Esophagus muscularis mucosa (tissue), 4 donors: Measurements from ENCODE around the gene CTBP1. TPM values are rescaled to one million over a fixed set of nuclear protein-coding genes. Genes with fewer than 3 reads are reported as not detected.

ENCODE experiments used
- DNase-seq: peaks from one replicate; pipeline ENCODE4 v3.0.0-alpha.2; 2017; ENCODE audit errors: extremely low spot score
- H3K27ac ChIP-seq, 4 donors: fragments of 200-600 bp; sonication (generic); replicated peaks in 1 of 4; 1 replicate in 3 of 4; 2 replicates in 1 of 4; pipeline ENCODE4 v1.5.1; 2016 to 2019; ENCODE audit warnings: mild to moderate bottlenecking in 1 of 4
- H3K27me3 ChIP-seq, 4 donors: fragments of 200-600 bp; sonication (generic); one replicate each; pipeline versions ENCODE4 v1.5.1 to v1.6.0; 2016 to 2019
- H3K36me3 ChIP-seq, 4 donors: fragments of 200-600 bp; sonication (generic); one replicate each; pipeline ENCODE4 v1.5.1; 2016 to 2019
- H3K4me1 ChIP-seq, 4 donors: fragments of 200-600 bp; sonication (generic); one replicate each; pipeline ENCODE4 v1.5.1; 2016 to 2019
- H3K4me3 ChIP-seq, 4 donors: fragments of 200-600 bp; sonication (generic); 1 replicate in 2 of 4; 2 replicates in 2 of 4; pipeline ENCODE4 v1.5.1; 2016 to 2019; ENCODE audit warnings: mild to moderate bottlenecking in 4 of 4, moderate library complexity in 1 of 4
- H3K9me3 ChIP-seq, 4 donors: fragments of 200-600 bp; sonication (generic); 1 replicate in 3 of 4; 2 replicates in 1 of 4; pipeline ENCODE4 v1.5.1; 2016 to 2019
- EP300 ChIP-seq: sonication (generic); formaldehyde crosslinking; IDR thresholded peaks from one replicate; pipeline ENCODE4 v1.6.1; 2017; ENCODE audit warnings: antibody characterized with exemption
- POLR2A ChIP-seq: fragments of 450-650 bp; IDR thresholded peaks from one replicate; pipeline ENCODE4 v1.6.1; 2017; ENCODE audit warnings: antibody characterized with exemption, moderate library complexity, mild to moderate bottlenecking, low read depth
- POLR2AphosphoS5 ChIP-seq, 2 donors: sonication (generic); formaldehyde crosslinking; IDR thresholded peaks; one replicate each; pipeline ENCODE4 v1.6.1; 2017; ENCODE audit warnings: antibody characterized with exemption in 2 of 2
- WGBS: methylation state at CpG from one replicate; pipeline ENCODE4 v1.1.5; 2018; 5-methylcytosine and 5-hydroxymethylcytosine counted together
- intact Hi-C: fragments of 100-400 bp; cut with DNase I; formaldehyde crosslinking; loops from one replicate; pipeline ENCODE4 v1.15.1; 2023
- total RNA-seq, 4 donors: library from RNA; depleted of rRNA; stranded (reverse); fragments of >200 nt; gene quantifications; one replicate each; pipeline versions ENCODE4 v1.1.0 to v1.2.1, GENCODE V29; 2016
- TF ChIP-seq, protein P1 (sequence below), 3 experiments: fragments of 200-600 bp in 2 of 3; fragments of 450-650 bp in 1 of 3; sonication (generic) in 2 of 3; IDR thresholded peaks; one replicate each; pipeline ENCODE4 v1.5.1; 2017 to 2019; ENCODE audit warnings: antibody characterized with exemption in 3 of 3, mild to moderate bottlenecking in 2 of 3, moderate library complexity in 1 of 3

Gene CTBP1
- total RNA-seq, 4 donors from 2014 or later: 110 to 245 (median 172) TPM

DNA sequence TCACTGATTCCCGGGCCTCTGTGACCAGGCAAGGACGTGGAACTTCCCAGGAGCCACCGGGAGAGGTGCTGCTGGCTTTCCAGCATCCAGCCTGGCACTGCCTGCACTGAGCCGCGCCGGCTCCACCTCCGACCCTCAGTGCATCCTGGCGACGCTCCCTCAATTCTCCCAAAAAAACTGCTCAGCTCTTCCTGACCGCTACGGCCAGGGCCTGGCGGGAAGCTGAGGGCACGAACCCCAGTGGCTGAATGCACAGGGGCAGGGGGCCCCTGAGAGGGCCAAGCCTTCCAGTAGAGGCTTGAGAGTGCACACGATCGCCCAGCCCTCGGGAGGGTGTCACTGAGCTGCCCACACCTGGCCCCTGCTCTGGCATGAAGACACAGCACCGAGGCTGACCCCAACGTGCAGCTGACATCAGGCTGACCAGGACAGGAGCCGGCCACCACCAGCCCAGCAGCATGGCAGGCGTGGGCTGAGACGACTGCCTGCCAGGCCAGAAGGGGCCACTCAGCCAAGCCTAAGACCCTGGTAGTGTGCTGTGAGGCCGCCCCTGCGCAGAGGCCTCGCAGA lies 6.9 kb downstream of the CTBP1 start:
- WGBS: 79% methylated on average over 22 of the region's 24 CpGs
- intact Hi-C loops: no loop called here

DNA sequence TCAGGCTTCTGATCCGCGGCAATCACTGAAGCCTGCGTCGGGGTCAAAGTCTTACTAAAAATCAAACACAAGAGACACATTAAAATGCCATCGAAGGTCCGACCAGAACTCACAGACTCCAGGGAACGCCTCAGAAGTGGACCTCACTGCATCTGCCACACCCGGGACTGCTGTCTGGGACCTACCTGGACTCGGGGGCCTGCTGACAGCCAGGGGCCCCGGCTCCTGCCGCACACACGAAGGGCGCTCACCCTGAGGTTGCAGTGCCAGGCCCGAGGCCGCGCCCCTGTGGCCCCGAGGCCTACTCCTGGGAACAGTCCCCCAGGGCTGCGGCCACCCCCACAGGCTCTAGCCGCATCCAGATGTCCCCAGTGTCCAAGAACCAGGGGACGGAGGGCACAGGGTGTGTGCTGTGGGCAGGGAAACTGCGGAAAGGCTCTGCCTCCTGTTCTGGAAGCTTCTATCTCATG lies 7.4 kb downstream of the CTBP1 start:
- intact Hi-C loops: no loop called here
- H3K27ac ChIP-seq: no peak overlapping the region
- TF ChIP-seq, protein P1, sequence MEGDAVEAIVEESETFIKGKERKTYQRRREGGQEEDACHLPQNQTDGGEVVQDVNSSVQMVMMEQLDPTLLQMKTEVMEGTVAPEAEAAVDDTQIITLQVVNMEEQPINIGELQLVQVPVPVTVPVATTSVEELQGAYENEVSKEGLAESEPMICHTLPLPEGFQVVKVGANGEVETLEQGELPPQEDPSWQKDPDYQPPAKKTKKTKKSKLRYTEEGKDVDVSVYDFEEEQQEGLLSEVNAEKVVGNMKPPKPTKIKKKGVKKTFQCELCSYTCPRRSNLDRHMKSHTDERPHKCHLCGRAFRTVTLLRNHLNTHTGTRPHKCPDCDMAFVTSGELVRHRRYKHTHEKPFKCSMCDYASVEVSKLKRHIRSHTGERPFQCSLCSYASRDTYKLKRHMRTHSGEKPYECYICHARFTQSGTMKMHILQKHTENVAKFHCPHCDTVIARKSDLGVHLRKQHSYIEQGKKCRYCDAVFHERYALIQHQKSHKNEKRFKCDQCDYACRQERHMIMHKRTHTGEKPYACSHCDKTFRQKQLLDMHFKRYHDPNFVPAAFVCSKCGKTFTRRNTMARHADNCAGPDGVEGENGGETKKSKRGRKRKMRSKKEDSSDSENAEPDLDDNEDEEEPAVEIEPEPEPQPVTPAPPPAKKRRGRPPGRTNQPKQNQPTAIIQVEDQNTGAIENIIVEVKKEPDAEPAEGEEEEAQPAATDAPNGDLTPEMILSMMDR (IDR thresholded peaks at IDR 0.05): no peak
- peaks cover 53 to 71% (median 61%) of the 10 kb centered on the region in 4 donors for H3K4me1 ChIP-seq
- H3K4me3 ChIP-seq: no peak overlapping the region
- WGBS: 89% methylated on average over 12 of the region's 21 CpGs
- H3K9me3 ChIP-seq: no peaks in the 10 kb centered on the region
- peaks cover 13 to 52% (median 48%) of the 10 kb centered on the region in 4 donors for H3K36me3 ChIP-seq
- no peak for DNase-seq
- no peaks in the 10 kb centered on the region for H3K27me3 ChIP-seq

More for the DNA sequence above, 6.9 kb downstream of the CTBP1 start:
- peaks cover 13 to 47% (median 43%) of the 10 kb centered on the region in 4 donors for H3K36me3 ChIP-seq
- H3K4me3 ChIP-seq: no peak overlapping the region
- H3K9me3 ChIP-seq: no peaks in the 10 kb centered on the region
- H3K27ac ChIP-seq: no peak overlapping the region
- DNase-seq: no peak
- TF ChIP-seq POLR2A (no peak), POLR2AphosphoS5 (IDR thresholded peaks at IDR 0.05) (no peak)
- H3K4me1 ChIP-seq: peaks cover 58 to 77% (median 66%) of the 10 kb centered on the region in 4 donors
- H3K27me3 ChIP-seq: no peaks in the 10 kb centered on the region

DNA sequence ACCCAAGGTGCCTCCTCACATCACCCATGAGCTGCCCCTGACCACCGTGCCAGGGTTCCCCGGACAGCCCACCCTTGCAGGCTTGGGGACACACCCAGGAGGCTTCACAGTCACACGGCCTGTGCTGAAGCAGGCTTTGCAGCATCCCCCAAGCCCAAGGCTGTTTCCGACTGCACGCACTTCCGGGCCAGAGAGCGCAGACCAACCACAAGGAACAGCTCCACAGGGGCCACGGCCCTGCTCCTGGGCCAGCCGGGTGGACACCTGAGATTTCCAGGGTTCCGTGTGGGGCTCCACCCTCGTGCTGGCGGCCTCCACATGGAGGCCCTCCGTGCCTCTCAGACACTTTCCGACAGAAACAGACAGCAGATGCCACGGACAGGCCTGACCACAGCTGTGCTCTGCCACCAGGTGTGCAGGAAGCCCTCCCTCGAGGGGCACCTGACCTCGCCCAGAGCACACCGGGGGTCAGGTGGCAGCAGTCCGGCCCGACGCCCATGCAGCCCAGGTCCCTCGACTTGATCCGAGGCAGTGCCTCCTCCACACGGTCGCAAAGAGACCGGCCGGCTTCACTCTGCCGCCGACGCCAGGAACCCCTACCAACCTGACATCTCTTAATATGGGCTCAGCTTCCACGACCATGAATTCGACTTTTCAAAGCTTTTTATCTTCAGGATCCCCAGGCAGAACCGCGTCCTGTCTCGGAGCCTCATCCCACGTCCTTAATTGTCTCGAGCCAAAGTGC lies 8.0 kb downstream of the CTBP1 start:
- H3K36me3 ChIP-seq: peaks cover 18 to 58% (median 54%) of the 10 kb centered on the region in 4 donors
- H3K4me3 ChIP-seq: no peak overlapping the region
- TF ChIP-seq POLR2A (no peak), EP300 (no peak), POLR2AphosphoS5 (IDR thresholded peaks at IDR 0.05) (no peak)
- TF ChIP-seq, protein P1 (IDR thresholded peaks at IDR 0.05): no peak
- no peak for DNase-seq
- no peak overlapping the region for H3K27ac ChIP-seq
- H3K4me1 ChIP-seq: peaks cover 47 to 65% (median 55%) of the 10 kb centered on the region in 4 donors
- no peaks in the 10 kb centered on the region for H3K9me3 ChIP-seq
- intact Hi-C loops: no loop called here
- WGBS: 83% methylated on average over 37 of the region's 37 CpGs
- no peaks in the 10 kb centered on the region for H3K27me3 ChIP-seq

DNA sequence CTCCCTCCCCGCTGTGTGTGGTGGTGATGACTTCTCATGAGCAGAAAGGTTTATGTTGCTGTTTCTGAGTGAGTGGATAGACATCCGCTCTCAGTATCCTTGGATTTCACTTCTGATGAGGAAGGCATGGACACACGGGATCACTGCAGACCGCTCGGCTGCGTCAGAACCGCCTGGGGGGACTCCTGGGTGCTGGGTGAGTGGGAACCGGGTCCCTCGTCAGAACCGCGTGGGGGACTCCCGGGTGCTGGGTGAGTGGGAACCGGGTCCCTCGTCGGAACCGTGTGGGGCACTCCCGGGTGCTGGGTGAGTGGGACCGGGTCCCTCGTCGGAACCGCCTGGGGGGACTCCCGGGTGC lies 9.0 kb downstream of the CTBP1 start:
- no peak for DNase-seq
- intact Hi-C loops: no loop called here
- H3K27ac ChIP-seq: no peak overlapping the region
- no peak overlapping the region for H3K4me3 ChIP-seq
- TF ChIP-seq EP300: no peak
- TF ChIP-seq POLR2AphosphoS5 (IDR thresholded peaks at IDR 0.05): no peak
- TF ChIP-seq, protein P1 (IDR thresholded peaks at IDR 0.05): no peak
- TF ChIP-seq POLR2A: no peak
- no peaks in the 10 kb centered on the region for H3K9me3 ChIP-seq
- WGBS: 100% methylated on average over 2 of the region's 22 CpGs
- peaks cover 27 to 68% (median 64%) of the 10 kb centered on the region in 4 donors for H3K36me3 ChIP-seq
- peaks cover 39 to 61% (median 48%) of the 10 kb centered on the region in 4 donors for H3K4me1 ChIP-seq
- H3K27me3 ChIP-seq: no peaks in the 10 kb centered on the region

DNA sequence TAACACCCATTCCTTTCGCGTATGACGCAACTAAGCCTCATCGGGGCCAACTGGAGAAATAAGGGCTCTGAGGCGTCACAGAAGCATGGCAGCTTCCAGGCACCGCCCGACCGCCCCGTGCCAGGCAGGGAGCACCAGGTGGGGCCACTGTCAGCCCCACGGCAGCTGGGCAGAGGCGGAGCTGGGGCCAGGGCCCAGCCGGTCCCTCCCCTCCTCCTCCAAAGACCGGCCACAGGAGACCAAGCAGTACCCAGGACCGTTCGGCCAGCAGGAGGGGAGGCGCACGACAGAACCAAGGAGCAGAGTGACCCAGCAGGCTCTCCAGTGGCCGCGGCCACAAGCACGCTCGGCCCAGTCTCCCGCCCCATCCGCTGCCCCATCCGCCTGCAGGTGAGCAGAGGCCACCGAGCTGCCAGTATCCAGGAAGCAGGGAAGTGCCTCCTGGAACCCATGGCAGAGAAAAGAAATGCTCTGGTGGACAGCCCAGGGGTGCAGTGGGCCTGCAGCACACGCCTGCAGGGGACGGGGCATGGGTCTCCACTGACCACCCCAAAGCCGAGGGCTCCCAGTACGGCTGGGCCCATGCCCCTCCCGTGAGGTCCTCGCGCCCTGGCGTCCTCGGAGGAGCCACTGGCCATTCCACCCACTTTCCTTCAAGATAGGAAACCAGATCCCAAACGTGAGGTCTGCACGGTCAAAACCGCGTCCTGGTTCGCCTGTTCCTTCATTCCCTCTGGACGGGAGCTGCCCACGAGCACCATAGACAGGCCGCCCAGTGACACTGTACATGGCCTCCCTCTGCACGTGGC lies 9.6 kb downstream of the CTBP1 start:
- Histone ChIP-seq H3K27ac (no peak overlapping the region), H3K36me3 (peaks cover 33 to 74% (median 70%) of the 10 kb centered on the region in 4 donors), H3K27me3 (no peaks in the 10 kb centered on the region), H3K4me1 (peaks cover 38 to 61% (median 48%) of the 10 kb centered on the region in 4 donors), H3K4me3 (no peak overlapping the region), H3K9me3 (no peaks in the 10 kb centered on the region)
- no peak for TF ChIP-seq POLR2A
- no peak for TF ChIP-seq POLR2AphosphoS5 (IDR thresholded peaks at IDR 0.05)
- no peak for TF ChIP-seq EP300
- TF ChIP-seq, protein P1 (IDR thresholded peaks at IDR 0.05): no peak
- intact Hi-C loops: no loop called here
- no peak for DNase-seq
- WGBS: 89% methylated on average over 31 of the region's 43 CpGs
